ENCODE measurements around the gene CASR.

CASR gene

DNA sequence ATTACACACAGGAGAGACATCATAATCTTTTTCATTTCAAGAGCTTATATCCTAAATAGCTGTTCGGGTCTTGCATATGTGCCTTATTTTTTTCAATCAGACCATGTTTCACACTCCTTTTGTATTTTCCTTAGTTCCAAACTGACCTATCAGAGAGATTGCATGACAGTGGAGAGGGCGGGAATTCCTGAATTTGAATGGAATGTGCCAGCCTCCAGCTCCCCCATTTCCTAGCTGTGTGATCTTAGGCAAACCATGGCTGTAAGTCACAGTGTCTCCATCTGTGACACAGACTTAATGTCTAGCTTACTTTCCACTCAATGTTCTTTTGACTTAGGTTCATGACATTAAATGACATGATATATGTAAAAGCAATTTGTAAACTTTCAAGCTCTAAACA, 79.6 kb downstream of the CASR start:
- Histone ChIP-seq H3K4ac (ENCODE audit: low read depth, low read length) (no peak overlapping the region), H4K8ac (ENCODE audit: low read depth, low read length) (no peak overlapping the region), H2AK5ac (ENCODE audit: low read length) (no peak overlapping the region), H3K4me2 (ENCODE audit: low read length) (no peak overlapping the region), H3K27me3 (ENCODE audit: insufficient read depth, low read length) (no peaks in the 10 kb centered on the region), H4K91ac (ENCODE audit: low read depth, low read length) (no peak overlapping the region), H3K79me2 (ENCODE audit: control insufficient read depth, insufficient read depth, low read length, poor library complexity) (no peaks in the 10 kb centered on the region), H3K9me3 (ENCODE audit: insufficient read depth, low read depth, low read length) (no peaks in the 10 kb centered on the region), H3K4me3 (ENCODE audit: low read depth, low read length) (no peak overlapping the region), H3K36me3 (ENCODE audit: control insufficient read depth in 1 of 2, insufficient read depth in 2 of 2, low read length in 2 of 2) (no peaks in the 10 kb centered on the region), H3K27ac (ENCODE audit: low read depth, low read length) (no peak overlapping the region), H3K23ac (ENCODE audit: low read length) (no peak overlapping the region), H3K4me1 (ENCODE audit: control insufficient read depth in 1 of 2, insufficient read depth in 2 of 2, low read length in 2 of 2) (no peaks in the 10 kb centered on the region), H2BK120ac (ENCODE audit: insufficient read depth, low read length, poor library complexity) (no peak overlapping the region), H3K18ac (ENCODE audit: low read length) (no peak overlapping the region), H2BK12ac (ENCODE audit: low read length) (no peak overlapping the region), H4K12ac (ENCODE audit: low read depth, low read length) (no peak overlapping the region), H3K14ac (ENCODE audit: low read length) (no peak overlapping the region), H2AFZ (ENCODE audit: insufficient read depth, low read length, poor library complexity) (no peak overlapping the region), H2BK5ac (ENCODE audit: low read depth, low read length, poor library complexity) (no peak overlapping the region), H3K79me1 (ENCODE audit: low read length) (no peaks in the 10 kb centered on the region), H3K9ac (ENCODE audit: low read length) (no peak overlapping the region)
- no CpG with 5 or more reads among the region's 2 CpGs for WGBS (ENCODE audit: extremely low coverage, insufficient coverage, insufficient read length)
- DNase-seq, result no peak

DNA sequence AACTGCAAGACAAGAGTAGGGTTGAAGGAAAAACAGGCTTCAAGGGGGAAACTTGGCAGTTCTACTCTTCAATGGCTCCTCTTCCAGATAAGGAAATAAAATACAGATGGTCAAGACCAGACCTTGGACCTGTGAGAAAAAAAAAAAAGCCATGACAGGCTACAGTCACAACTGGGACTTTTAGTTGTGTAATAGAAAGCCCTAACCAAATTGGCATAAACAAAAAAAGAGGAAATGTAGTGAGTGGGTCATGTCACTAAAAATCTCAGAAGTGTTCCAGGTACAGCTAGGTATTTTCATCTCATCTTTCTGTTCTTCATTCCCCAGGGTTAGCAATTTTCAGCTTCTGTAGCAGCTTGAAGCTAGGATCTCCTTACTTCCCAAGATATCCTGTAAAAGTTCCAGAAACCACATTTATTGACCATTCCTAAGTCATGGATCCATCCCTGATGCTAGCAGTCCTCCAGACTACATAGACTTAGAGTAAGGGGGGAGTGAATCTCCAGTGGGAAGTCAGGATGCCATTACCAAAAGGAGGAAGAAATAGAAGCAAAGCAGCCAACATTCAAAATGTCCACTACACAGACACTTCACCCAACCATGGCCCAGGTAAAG, 80.6 kb downstream of the CASR start:
- no peak overlapping the region for H4K8ac ChIP-seq (ENCODE audit: low read depth, low read length)

DNA sequence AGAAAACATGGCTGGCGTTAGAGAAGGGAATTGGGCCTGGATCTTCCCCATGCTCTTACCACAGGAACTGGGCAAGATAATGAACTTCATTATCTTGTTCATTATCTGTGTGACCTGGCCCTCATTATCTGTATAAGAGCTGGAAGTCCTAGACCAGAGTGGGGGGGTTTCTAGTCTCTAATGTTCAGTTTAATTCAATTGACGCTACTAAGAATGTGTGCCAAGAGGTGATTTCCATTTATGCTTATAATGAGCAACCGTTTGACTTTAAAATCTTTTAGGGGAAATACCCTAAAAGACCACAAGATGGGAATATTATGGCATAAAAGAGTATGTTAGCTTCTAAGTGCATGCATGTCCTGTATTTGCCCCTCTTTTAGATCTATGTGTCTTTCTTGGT, 82.5 kb downstream of the CASR start:
- Histone ChIP-seq H2BK5ac (ENCODE audit: low read depth, low read length, poor library complexity) (no peak overlapping the region), H3K4ac (ENCODE audit: low read depth, low read length) (no peak overlapping the region), H3K4me3 (ENCODE audit: low read depth, low read length) (no peak overlapping the region), H3K27ac (ENCODE audit: low read depth, low read length) (no peak overlapping the region), H4K91ac (ENCODE audit: low read depth, low read length) (no peak overlapping the region), H3K36me3 (ENCODE audit: control insufficient read depth in 1 of 2, insufficient read depth in 2 of 2, low read length in 2 of 2) (no peaks in the 10 kb centered on the region), H3K79me2 (ENCODE audit: control insufficient read depth, insufficient read depth, low read length, poor library complexity) (no peaks in the 10 kb centered on the region), H3K18ac (ENCODE audit: low read length) (no peak overlapping the region), H3K9ac (ENCODE audit: low read length) (no peak overlapping the region), H2AK5ac (ENCODE audit: low read length) (no peak overlapping the region), H3K4me2 (ENCODE audit: low read length) (no peak overlapping the region), H2AFZ (ENCODE audit: insufficient read depth, low read length, poor library complexity) (no peak overlapping the region), H3K14ac (ENCODE audit: low read length) (no peak overlapping the region), H4K8ac (ENCODE audit: low read depth, low read length) (no peak overlapping the region), H4K12ac (ENCODE audit: low read depth, low read length) (no peak overlapping the region), H2BK120ac (ENCODE audit: insufficient read depth, low read length, poor library complexity) (no peak overlapping the region), H2BK12ac (ENCODE audit: low read length) (no peak overlapping the region), H3K27me3 (ENCODE audit: insufficient read depth, low read length) (no peaks in the 10 kb centered on the region), H3K9me3 (ENCODE audit: insufficient read depth, low read depth, low read length) (no peaks in the 10 kb centered on the region), H3K4me1 (ENCODE audit: control insufficient read depth in 1 of 2, insufficient read depth in 2 of 2, low read length in 2 of 2) (no peaks in the 10 kb centered on the region), H3K23ac (ENCODE audit: low read length) (no peak overlapping the region), H3K79me1 (ENCODE audit: low read length) (no peaks in the 10 kb centered on the region)
- WGBS (ENCODE audit: extremely low coverage, insufficient coverage, insufficient read length), result no CpG with 5 or more reads among the region's 3 CpGs
- DNase-seq, result no peak

More for the DNA sequence above, 80.6 kb downstream of the CASR start:
- H3K79me1 ChIP-seq (ENCODE audit: low read length), result no peaks in the 10 kb centered on the region
- H3K27me3 ChIP-seq (ENCODE audit: insufficient read depth, low read length), result no peaks in the 10 kb centered on the region
- no peak overlapping the region for H4K12ac ChIP-seq (ENCODE audit: low read depth, low read length)
- no peak overlapping the region for H2AFZ ChIP-seq (ENCODE audit: insufficient read depth, low read length, poor library complexity)
- no peak overlapping the region for H3K18ac ChIP-seq (ENCODE audit: low read length)
- DNase-seq, result no peak
- H3K79me2 ChIP-seq (ENCODE audit: control insufficient read depth, insufficient read depth, low read length, poor library complexity), result no peaks in the 10 kb centered on the region
- no peak overlapping the region for H2AK5ac ChIP-seq (ENCODE audit: low read length)
- H3K9ac ChIP-seq (ENCODE audit: low read length), result no peak overlapping the region
- no peak overlapping the region for H2BK120ac ChIP-seq (ENCODE audit: insufficient read depth, low read length, poor library complexity)
- no peak overlapping the region for H3K23ac ChIP-seq (ENCODE audit: low read length)
- no peaks in the 10 kb centered on the region for H3K9me3 ChIP-seq (ENCODE audit: insufficient read depth, low read depth, low read length)
- H3K4me2 ChIP-seq (ENCODE audit: low read length), result no peak overlapping the region
- no peak overlapping the region for H3K14ac ChIP-seq (ENCODE audit: low read length)
- no peak overlapping the region for H2BK5ac ChIP-seq (ENCODE audit: low read depth, low read length, poor library complexity)
- no peak overlapping the region for H3K4ac ChIP-seq (ENCODE audit: low read depth, low read length)
- H3K4me1 ChIP-seq (ENCODE audit: control insufficient read depth in 1 of 2, insufficient read depth in 2 of 2, low read length in 2 of 2), result no peaks in the 10 kb centered on the region
- no peak overlapping the region for H3K27ac ChIP-seq (ENCODE audit: low read depth, low read length)
- no peaks in the 10 kb centered on the region for H3K36me3 ChIP-seq (ENCODE audit: control insufficient read depth in 1 of 2, insufficient read depth in 2 of 2, low read length in 2 of 2)
- no peak overlapping the region for H2BK12ac ChIP-seq (ENCODE audit: low read length)
- H3K4me3 ChIP-seq (ENCODE audit: low read depth, low read length), result no peak overlapping the region
- H4K91ac ChIP-seq (ENCODE audit: low read depth, low read length), result no peak overlapping the region

DNA sequence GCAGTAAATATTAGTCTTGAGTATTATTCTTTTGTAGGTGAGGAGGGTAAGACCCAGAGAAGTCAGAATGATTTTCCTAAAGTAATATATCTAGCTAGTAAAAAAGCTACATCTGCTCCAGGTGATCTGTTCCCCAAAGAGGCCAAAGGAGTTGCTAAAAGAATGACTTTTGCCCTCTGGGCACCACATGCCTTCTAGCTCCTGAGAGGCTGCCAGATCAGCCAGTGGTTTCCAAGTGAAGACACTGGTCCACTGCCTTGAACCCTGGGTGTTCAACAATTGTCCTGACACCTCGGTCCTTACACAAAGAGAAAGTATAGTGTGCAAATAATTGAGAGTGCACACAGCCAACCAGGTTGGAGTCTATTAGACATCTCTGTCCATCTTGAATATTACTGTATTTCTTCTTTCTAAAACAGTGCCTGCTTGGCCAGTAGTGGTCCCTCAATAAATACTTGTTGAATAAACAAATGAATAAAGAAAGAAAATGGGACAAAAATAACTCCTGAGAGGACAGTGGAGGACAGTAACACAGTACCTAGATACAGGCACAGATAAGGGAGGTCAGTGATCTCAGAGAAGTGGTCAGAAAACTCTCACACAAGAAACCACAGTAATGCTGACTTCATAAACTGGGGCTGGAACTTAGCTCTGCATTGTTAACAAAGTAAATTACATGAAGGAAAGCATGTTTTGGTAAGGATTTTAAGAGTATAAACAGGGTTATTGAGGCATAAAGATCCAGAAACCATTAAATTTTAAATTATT, 85.0 kb downstream of the CASR start:
- no peak overlapping the region for H4K8ac ChIP-seq (ENCODE audit: low read depth, low read length)

More for the DNA sequence above, 85.0 kb downstream of the CASR start:
- Histone ChIP-seq H2AK5ac (ENCODE audit: low read length) (no peak overlapping the region), H2BK12ac (ENCODE audit: low read length) (no peak overlapping the region), H3K4me3 (ENCODE audit: low read depth, low read length) (no peak overlapping the region), H3K9me3 (ENCODE audit: insufficient read depth, low read depth, low read length) (no peaks in the 10 kb centered on the region), H3K14ac (ENCODE audit: low read length) (no peak overlapping the region), H3K9ac (ENCODE audit: low read length) (no peak overlapping the region), H2AFZ (ENCODE audit: insufficient read depth, low read length, poor library complexity) (no peak overlapping the region), H3K27ac (ENCODE audit: low read depth, low read length) (no peak overlapping the region), H3K23ac (ENCODE audit: low read length) (no peak overlapping the region), H3K18ac (ENCODE audit: low read length) (no peak overlapping the region), H3K4me2 (ENCODE audit: low read length) (no peak overlapping the region), H2BK120ac (ENCODE audit: insufficient read depth, low read length, poor library complexity) (no peak overlapping the region), H3K79me2 (ENCODE audit: control insufficient read depth, insufficient read depth, low read length, poor library complexity) (no peaks in the 10 kb centered on the region), H3K27me3 (ENCODE audit: insufficient read depth, low read length) (no peaks in the 10 kb centered on the region), H2BK5ac (ENCODE audit: low read depth, low read length, poor library complexity) (no peak overlapping the region), H3K4ac (ENCODE audit: low read depth, low read length) (no peak overlapping the region), H3K4me1 (ENCODE audit: control insufficient read depth in 1 of 2, insufficient read depth in 2 of 2, low read length in 2 of 2) (no peaks in the 10 kb centered on the region), H4K12ac (ENCODE audit: low read depth, low read length) (no peak overlapping the region), H3K79me1 (ENCODE audit: low read length) (no peaks in the 10 kb centered on the region), H4K91ac (ENCODE audit: low read depth, low read length) (no peak overlapping the region), H3K36me3 (ENCODE audit: control insufficient read depth in 1 of 2, insufficient read depth in 2 of 2, low read length in 2 of 2) (no peaks in the 10 kb centered on the region)
- DNase-seq, result no peak
- WGBS (ENCODE audit: extremely low coverage, insufficient coverage, insufficient read length), result no CpG with 5 or more reads among the region's 1 CpG

Measured in trophoblast cell (in vitro differentiated cells and primary cell).